Astrocyte (in vitro differentiated cells and primary cell): Measurements from ENCODE around the gene SCN1A. TPM values are rescaled to one million over a fixed set of nuclear protein-coding genes. Genes with fewer than 3 reads are reported as not detected.
A peak's percentile ranks its signal among the peaks of the same experiment; 100 is the strongest.

Experiments
- DNase-seq: peaks from one replicate; pipeline ENCODE4 v3.0.0-alpha.2; 2010; ENCODE audit warnings: low read depth
- FAIRE-seq: peaks from 2 replicates; lab custom pipeline; 2011; peaks lifted over from hg19 to GRCh38; lab: Jason Lieb, UNC
- H2AFZ ChIP-seq: 2 replicates; pipeline ENCODE4 v1.6.0; 2012; ENCODE audit warnings: low read depth, low read length, inconsistent platforms
- H3K27ac ChIP-seq: 2 replicates; pipeline ENCODE4 v1.5.1; 2011; ENCODE audit warnings: low read depth, low read length, inconsistent platforms
- H3K27me3 ChIP-seq: 2 replicates; pipeline ENCODE4 v1.6.0; 2011; ENCODE audit warnings: low read length, inconsistent platforms; ENCODE audit not compliant: insufficient read depth
- H3K36me3 ChIP-seq: 2 replicates; pipeline ENCODE4 v1.5.1; 2011; ENCODE audit warnings: low read length, inconsistent platforms; ENCODE audit not compliant: insufficient read depth
- H3K4me1 ChIP-seq: 2 replicates; pipeline ENCODE4 v1.5.1; 2011; ENCODE audit warnings: low read length, inconsistent platforms; ENCODE audit not compliant: insufficient read depth
- H3K4me2 ChIP-seq: 2 replicates; pipeline ENCODE4 v1.6.0; 2012; ENCODE audit warnings: low read length, inconsistent platforms
- H3K4me3 ChIP-seq: 2 replicates; pipeline ENCODE4 v1.5.1; 2011; ENCODE audit warnings: low read depth, mild to moderate bottlenecking, low read length, inconsistent platforms; ENCODE audit not compliant: insufficient read depth
- H3K79me2 ChIP-seq: 2 replicates; pipeline ENCODE4 v1.6.0; 2012; ENCODE audit warnings: mild to moderate bottlenecking, low read length, inconsistent platforms; ENCODE audit not compliant: insufficient read depth
- H3K9ac ChIP-seq: 2 replicates; pipeline ENCODE4 v1.6.0; 2012; ENCODE audit warnings: mild to moderate bottlenecking, low read length, inconsistent platforms
- H3K9me3 ChIP-seq: 2 replicates; pipeline ENCODE4 v1.5.1; 2012; ENCODE audit warnings: low read depth, mild to moderate bottlenecking, low read length, inconsistent platforms; ENCODE audit not compliant: insufficient read depth
- H4K20me1 ChIP-seq: 2 replicates; pipeline ENCODE4 v1.6.0; 2012; ENCODE audit warnings: low read length, inconsistent platforms; ENCODE audit not compliant: insufficient read depth
- H3K27ac Mint-ChIP-seq: one replicate; pipeline ENCODE4 v1.8.0; 2021; ENCODE audit warnings: mild to moderate bottlenecking, mixed read lengths; ENCODE audit not compliant: unreplicated experiment
- H3K27me3 Mint-ChIP-seq: one replicate; pipeline ENCODE4 v1.8.0; 2021; ENCODE audit warnings: low read depth, mixed read lengths; ENCODE audit not compliant: unreplicated experiment
- H3K36me3 Mint-ChIP-seq: one replicate; pipeline ENCODE4 v1.8.0; 2021; ENCODE audit warnings: low read depth, mixed read lengths; ENCODE audit not compliant: unreplicated experiment
- H3K4me1 Mint-ChIP-seq: one replicate; pipeline ENCODE4 v1.8.0; 2021; ENCODE audit warnings: low read depth, mixed read lengths; ENCODE audit not compliant: unreplicated experiment
- H3K4me3 Mint-ChIP-seq: one replicate; pipeline ENCODE4 v1.8.0; 2021; ENCODE audit warnings: mild to moderate bottlenecking, moderate library complexity, mixed read lengths; ENCODE audit not compliant: unreplicated experiment
- H3K9me3 Mint-ChIP-seq: one replicate; pipeline ENCODE4 v1.8.0; 2021; ENCODE audit warnings: mild to moderate bottlenecking, mixed read lengths; ENCODE audit not compliant: unreplicated experiment
- CTCF ChIP-seq: IDR thresholded peaks from 2 replicates; pipeline ENCODE4 v1.5.1; 2011; ENCODE audit warnings: low read depth, mild to moderate bottlenecking, inconsistent platforms, low read length, moderate library complexity; ENCODE audit not compliant: insufficient read depth
- EZH2 ChIP-seq: IDR thresholded peaks from 2 replicates; pipeline ENCODE4 v1.6.1; 2012; ENCODE audit warnings: mild to moderate bottlenecking, low read length, inconsistent platforms; ENCODE audit not compliant: insufficient read depth
- total RNA-seq: library from RNA; stranded (reverse); gene quantifications from 2 replicates; pipeline ENCODE4 v1.2.1, GENCODE V29; 2021

The SCN1A gene
- total RNA-seq, 1 donor from 2014 or later, result not detected

DNA sequence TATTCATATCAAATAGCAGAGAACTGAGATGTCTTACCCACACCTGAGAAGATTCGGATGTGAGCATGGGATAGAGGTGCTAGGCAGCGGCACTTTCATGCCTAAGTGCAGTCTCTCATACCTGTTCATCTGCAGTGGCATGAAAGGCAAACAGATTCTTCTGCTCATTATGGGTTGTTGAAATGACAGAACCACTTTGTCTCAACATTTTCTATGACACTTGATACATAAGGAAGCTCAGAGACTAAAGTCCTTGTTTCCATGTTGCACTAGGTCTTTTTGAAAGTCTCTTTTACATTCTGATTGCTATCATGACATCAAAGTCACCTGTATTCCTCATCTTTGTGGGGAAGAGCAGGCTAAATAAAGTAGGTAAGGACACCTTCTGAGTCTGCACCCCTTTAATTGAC is 8.0 kb upstream of the SCN1A start:
- H4K20me1 ChIP-seq, result no peaks in the 10 kb centered on the region
- no peaks in the 10 kb centered on the region for H3K36me3 ChIP-seq
- no peaks in the 10 kb centered on the region for H3K27me3 ChIP-seq
- no peak overlapping the region for H3K4me3 Mint-ChIP-seq
- H3K9me3 Mint-ChIP-seq, result peaks cover 8% of the 10 kb centered on the region
- H3K27ac Mint-ChIP-seq, result no peak overlapping the region
- TF ChIP-seq EZH2, result no peak
- TF ChIP-seq CTCF, result no peak
- H3K27ac ChIP-seq, result no peak overlapping the region
- no peak overlapping the region for H3K9ac ChIP-seq
- no peak overlapping the region for H2AFZ ChIP-seq
- H3K4me3 ChIP-seq, result no peak overlapping the region
- H3K79me2 ChIP-seq, result no peaks in the 10 kb centered on the region
- no peak overlapping the region for H3K4me2 ChIP-seq
- peaks cover 2% of the 10 kb centered on the region for H3K27me3 Mint-ChIP-seq
- H3K4me1 ChIP-seq, result no peaks in the 10 kb centered on the region
- H3K4me1 Mint-ChIP-seq, result no peaks in the 10 kb centered on the region
- no peaks in the 10 kb centered on the region for H3K9me3 ChIP-seq
- FAIRE-seq (no peak), DNase-seq (no peak)
- H3K36me3 Mint-ChIP-seq, result no peaks in the 10 kb centered on the region

- Mint-ChIP-seq H3K9me3 (peaks cover 8% of the 10 kb centered on the region), H3K4me1 (no peaks in the 10 kb centered on the region), H3K4me3 (no peak overlapping the region), H3K36me3 (no peaks in the 10 kb centered on the region), H3K27me3 (peaks cover 3% of the 10 kb centered on the region), H3K27ac (no peak overlapping the region)
- H3K27me3 ChIP-seq, result no peaks in the 10 kb centered on the region
- no peaks in the 10 kb centered on the region for H3K9me3 ChIP-seq
- no peak for DNase-seq
- no peak overlapping the region for H3K9ac ChIP-seq
- H4K20me1 ChIP-seq, result no peaks in the 10 kb centered on the region
- no peak overlapping the region for H3K27ac ChIP-seq
- no peaks in the 10 kb centered on the region for H3K4me1 ChIP-seq
- H3K79me2 ChIP-seq, result no peaks in the 10 kb centered on the region
- H3K4me2 ChIP-seq, result no peak overlapping the region
- H2AFZ ChIP-seq, result no peak overlapping the region
- no peaks in the 10 kb centered on the region for H3K36me3 ChIP-seq
- TF ChIP-seq CTCF, result no peak
- no peak for TF ChIP-seq EZH2
- FAIRE-seq, result peak; percentile 71
- no peak overlapping the region for H3K4me3 ChIP-seq
Observed at GRCh38 chr2:166135152-166135848, 7.5 kb upstream of the SCN1A start.

- H3K36me3 ChIP-seq, result no peaks in the 10 kb centered on the region
- peaks cover 5% of the 10 kb centered on the region for H3K27me3 ChIP-seq
- DNase-seq (no peak), FAIRE-seq (no peak)
- no peaks in the 10 kb centered on the region for H3K36me3 Mint-ChIP-seq
- no peak overlapping the region for H3K4me2 ChIP-seq
- no peak overlapping the region for H3K27ac Mint-ChIP-seq
- H3K4me3 ChIP-seq, result no peak overlapping the region
- H2AFZ ChIP-seq, result no peak overlapping the region
- H3K79me2 ChIP-seq, result no peaks in the 10 kb centered on the region
- H4K20me1 ChIP-seq, result no peaks in the 10 kb centered on the region
- H3K27ac ChIP-seq, result no peak overlapping the region
- H3K9me3 Mint-ChIP-seq, result peaks cover 8% of the 10 kb centered on the region
- no peaks in the 10 kb centered on the region for H3K9me3 ChIP-seq
- H3K4me3 Mint-ChIP-seq, result no peak overlapping the region
- TF ChIP-seq CTCF (no peak), EZH2 (no peak)
- H3K27me3 Mint-ChIP-seq, result peaks cover 9% of the 10 kb centered on the region
- no peak overlapping the region for H3K9ac ChIP-seq
- H3K4me1 Mint-ChIP-seq, result no peaks in the 10 kb centered on the region
- H3K4me1 ChIP-seq, result no peaks in the 10 kb centered on the region
Observed at GRCh38 chr2:166134252-166135151, 6.7 kb upstream of the SCN1A start.
